Coronary artery (tissue), 2 donors: ENCODE measurements around the gene TTLL7.

ENCODE experiments used
- DNase-seq: peaks from one replicate; pipeline ENCODE4 v3.0.0-alpha.2; 2017; ENCODE audit warnings: low spot score
- H3K27ac ChIP-seq, 2 donors: fragments of 200-600 bp; sonication (generic); one replicate each; pipeline ENCODE4 v1.5.1; 2016 to 2019
- H3K4me3 ChIP-seq: fragments of 200-600 bp; sonication (generic); 2 replicates; pipeline ENCODE4 v1.5.1; 2016; ENCODE audit warnings: mild to moderate bottlenecking, moderate library complexity
- CTCF ChIP-seq: fragments of 200-600 bp; sonication (generic); IDR thresholded peaks from one replicate; pipeline ENCODE4 v1.5.1; 2019; ENCODE audit warnings: antibody characterized with exemption

Gene TTLL7

GRCh38 chr1:83845437-83846071 lies 153.4 kb downstream of the TTLL7 start:
- DNase-seq = no peak
- no peak for TF ChIP-seq CTCF
- Histone ChIP-seq H3K27ac (no peak overlapping the region), H3K4me3 (no peak overlapping the region)

GRCh38 chr1:83844546-83844945 lies 154.4 kb downstream of the TTLL7 start:
- TF ChIP-seq CTCF = no peak
- DNase-seq = no peak
- Histone ChIP-seq H3K27ac (no peak overlapping the region), H3K4me3 (no peak overlapping the region)

- no peak overlapping the region for H3K4me3 ChIP-seq
- DNase-seq = no peak
- TF ChIP-seq CTCF = no peak
- H3K27ac ChIP-seq = no peak overlapping the region
These were observed 159.3 kb downstream of the TTLL7 start for GRCh38 chr1:83839566-83840173.

- no peak for DNase-seq
- no peak overlapping the region for H3K4me3 ChIP-seq
- no peak for TF ChIP-seq CTCF
- H3K27ac ChIP-seq = no peak overlapping the region
These were observed 160.4 kb downstream of the TTLL7 start for GRCh38 chr1:83838573-83838972.

GRCh38 chr1:83836543-83836942 lies 162.4 kb downstream of the TTLL7 start:
- H3K27ac ChIP-seq = no peak overlapping the region
- no peak overlapping the region for H3K4me3 ChIP-seq
- TF ChIP-seq CTCF = no peak
- no peak for DNase-seq

- no peak for DNase-seq
- H3K27ac ChIP-seq = no peak overlapping the region
- H3K4me3 ChIP-seq = no peak overlapping the region
- TF ChIP-seq CTCF = no peak
These were observed 164.2 kb downstream of the TTLL7 start for GRCh38 chr1:83834621-83835264.

GRCh38 chr1:83832194-83832593 lies 166.7 kb downstream of the TTLL7 start:
- H3K27ac ChIP-seq = no peak overlapping the region
- no peak overlapping the region for H3K4me3 ChIP-seq
- DNase-seq = no peak
- no peak for TF ChIP-seq CTCF
